Fibroblast of skin of back (primary cell): ENCODE data around the gene TACO1.

Source experiments
- DNase-seq: peaks from one replicate; pipeline ENCODE4 v3.0.0-alpha.2; 2013

TACO1 gene

DNA sequence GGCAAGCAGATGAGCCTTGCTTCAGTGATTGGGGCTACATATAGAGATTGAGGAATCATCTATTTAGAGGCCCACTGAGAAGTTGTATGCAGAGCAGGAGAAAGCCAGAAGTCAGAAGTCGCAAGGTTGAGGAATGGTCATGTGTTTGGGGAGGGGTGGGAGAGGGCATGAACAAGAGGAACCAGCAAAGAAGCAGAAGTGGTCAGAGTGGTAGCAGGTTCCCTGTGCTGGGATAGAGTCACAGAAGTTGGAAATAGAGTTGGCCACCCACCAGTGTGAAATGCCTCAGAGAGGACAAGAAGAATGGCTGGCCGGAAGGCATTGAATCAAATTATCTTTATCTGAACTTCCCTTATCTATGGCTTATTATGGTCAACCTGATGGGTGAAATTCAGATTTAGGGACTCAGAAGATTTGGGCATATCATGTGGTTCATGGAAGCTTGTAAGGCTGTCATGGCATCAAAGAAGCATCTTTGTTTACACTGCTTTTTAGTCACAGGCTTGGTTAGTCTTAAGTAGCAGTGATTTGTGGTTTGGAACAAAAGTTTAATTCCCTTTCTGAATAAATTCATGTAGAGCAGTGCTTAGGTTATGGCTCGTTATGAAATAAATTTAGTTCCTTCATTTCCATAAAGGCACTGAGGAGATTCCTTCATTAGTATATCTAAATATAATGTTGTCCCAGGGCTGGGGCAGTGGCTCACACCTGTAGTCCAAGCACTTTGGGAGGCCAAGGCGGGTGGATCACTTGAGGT lies 41.2 kb downstream of the TACO1 start:
- DNase-seq = no peak

- no peak for DNase-seq
Observed at GRCh38 chr17:63644846-63645245, 44.2 kb downstream of the TACO1 start.

- no peak for DNase-seq
Observed at GRCh38 chr17:63645775-63646487, 45.2 kb downstream of the TACO1 start.

DNA sequence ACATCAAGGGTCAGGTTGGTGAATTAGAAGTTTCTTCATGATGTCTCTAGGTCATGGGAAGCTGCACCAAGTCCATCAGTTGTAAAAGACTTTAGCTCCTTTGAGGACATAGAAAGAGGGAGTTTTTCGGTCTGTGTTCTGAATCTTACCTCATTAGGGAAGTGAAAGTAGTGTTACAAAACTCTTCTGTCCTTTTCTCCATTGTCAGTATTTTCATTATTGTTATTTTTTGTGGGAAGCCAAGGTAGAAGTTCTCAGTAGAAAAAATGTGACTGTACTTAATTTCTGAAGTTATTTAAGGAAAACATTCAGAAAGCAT lies 45.8 kb downstream of the TACO1 start:
- DNase-seq = no peak

DNA sequence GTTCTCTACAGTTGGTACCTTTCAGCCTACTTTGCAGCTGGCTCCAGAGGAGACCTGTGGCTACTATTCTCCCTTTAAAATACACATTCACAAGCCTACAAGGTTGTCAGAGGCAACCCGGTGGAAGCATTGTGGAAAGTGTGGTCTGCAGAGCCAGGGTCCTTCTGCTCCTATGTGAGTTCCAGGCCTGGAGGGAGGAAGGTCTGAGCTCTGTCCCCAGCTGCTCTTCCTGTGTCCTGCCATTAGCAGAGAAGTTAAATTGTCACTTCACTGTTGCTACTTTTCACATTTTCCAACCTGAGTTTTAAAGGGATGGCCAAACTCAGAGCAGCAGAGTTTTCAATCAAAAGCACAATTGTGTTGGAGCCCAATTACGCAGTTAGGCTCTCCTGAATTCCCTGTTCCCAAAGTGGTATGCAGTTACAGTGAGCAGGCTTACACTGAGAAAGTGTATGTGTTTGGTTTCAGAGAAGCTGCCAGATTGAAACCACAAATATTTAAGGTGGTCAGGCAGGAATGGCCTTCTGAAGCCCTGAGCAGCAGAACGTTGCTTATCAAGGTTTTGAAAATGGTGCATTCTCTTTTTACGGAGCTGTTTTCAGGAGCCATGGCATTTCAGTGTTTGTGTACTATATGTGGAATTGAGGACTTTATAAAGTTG lies 46.5 kb downstream of the TACO1 start:
- peak; percentile 16 for DNase-seq

GRCh38 chr17:63647936-63648335 lies 47.2 kb downstream of the TACO1 start:
- no peak for DNase-seq

GRCh38 chr17:63649813-63650212 lies 49.1 kb downstream of the TACO1 start:
- no peak for DNase-seq

DNA sequence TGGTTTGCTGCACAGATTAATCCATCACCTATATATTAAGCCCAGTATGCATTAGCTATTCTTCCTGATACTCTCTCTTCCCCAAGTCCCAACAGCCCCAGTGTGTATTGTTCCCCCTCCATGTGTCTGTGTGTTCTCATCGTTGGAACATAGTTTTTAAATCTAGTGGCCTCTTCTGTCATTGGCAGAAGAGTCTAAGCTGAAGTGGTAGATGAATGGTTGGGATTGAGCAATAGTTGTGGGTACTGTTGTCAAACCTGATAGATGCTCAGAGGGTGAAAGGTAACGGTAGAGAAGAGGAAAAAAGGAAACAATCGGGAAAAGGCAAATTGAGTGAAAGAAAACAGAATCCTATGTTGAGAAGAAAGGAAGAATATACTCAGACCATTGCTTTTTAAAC lies 51.4 kb downstream of the TACO1 start:
- no peak for DNase-seq

DNA sequence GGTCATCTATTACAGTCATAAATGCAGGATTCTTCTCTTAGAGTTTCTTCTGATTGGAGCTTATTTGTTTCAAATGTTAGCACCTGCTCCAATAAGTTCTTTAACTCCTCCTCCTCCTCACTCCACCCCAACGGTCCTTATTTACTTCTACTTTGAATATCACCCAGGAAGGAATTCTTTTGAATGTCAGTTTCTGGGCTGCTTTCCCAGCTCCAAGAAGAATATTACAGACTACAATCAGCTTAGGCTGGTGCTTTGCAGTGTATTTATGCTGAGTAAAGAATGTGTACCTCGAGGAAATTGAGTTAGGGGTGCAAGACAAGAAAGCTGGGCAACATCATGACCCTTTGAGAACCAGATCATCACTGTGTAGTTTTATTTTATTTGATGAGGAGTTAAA lies 52.4 kb downstream of the TACO1 start:
- no peak for DNase-seq

DNA sequence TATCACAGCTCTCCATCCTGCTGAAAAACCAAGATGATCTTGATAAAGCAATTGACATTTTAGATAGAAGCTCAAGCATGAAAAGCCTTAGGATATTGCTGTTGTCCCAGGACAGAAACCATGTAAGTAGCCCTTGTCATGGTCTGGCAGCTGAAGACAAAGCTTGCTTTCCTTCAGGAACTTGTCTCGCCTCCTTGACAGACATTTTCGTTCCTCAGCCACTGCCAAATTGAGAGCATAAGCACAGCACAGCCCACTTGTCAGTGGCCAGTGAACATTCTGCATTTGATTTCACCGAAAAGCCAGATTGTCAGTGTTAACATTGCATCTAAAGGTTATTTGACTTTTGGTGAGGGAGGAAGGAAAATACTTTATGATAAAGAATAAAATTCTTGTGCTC lies 57.1 kb downstream of the TACO1 start:
- no peak for DNase-seq
